ENCODE data around the gene SUN2. TPM values are rescaled to one million over a fixed set of nuclear protein-coding genes. Genes with fewer than 3 reads are reported as not detected.

SUN2 gene
- total and polyA plus RNA-seq, 2 of the 4 experiments (the other 2 are of a cell fraction), result 27.8 to 50.0 TPM

GRCh38 chr22:38784035-38784434, 28.2 kb upstream of the SUN2 start:
- no TSS peak for BruUV-seq (replicated peaks)
- intact Hi-C loops (cut with micrococcal nuclease), result no loop called here
- Histone ChIP-seq H3K18ac (ENCODE audit: low read depth, low read length) (no peak overlapping the region), H3K36me3 (ENCODE audit: control insufficient read depth, insufficient read depth, low read length) (peaks cover 17% of the 10 kb centered on the region; the same call in 1 of the 2 replicates), H3K9me3 (ENCODE audit: control insufficient read depth, insufficient read depth, low read length) (no peaks in the 10 kb centered on the region), H2BK15ac (ENCODE audit: low read depth, low read length) (no peak overlapping the region), H2BK120ac (ENCODE audit: low read depth, low read length) (no peak overlapping the region), H3K9ac (ENCODE audit: low read depth, low read length) (no peak overlapping the region), H4K20me1 (ENCODE audit: insufficient read depth, low read length) (peaks cover 10% of the 10 kb centered on the region), H2AK5ac (ENCODE audit: low read depth, low read length) (no peak overlapping the region), H3K56ac (ENCODE audit: extremely low read depth, insufficient read depth, low read length) (no peak overlapping the region), H2BK5ac (ENCODE audit: low read depth, low read length, poor library complexity, severe bottlenecking) (no peak overlapping the region), H3K23ac (ENCODE audit: low read depth, low read length) (no peak overlapping the region), H3K9me1 (ENCODE audit: insufficient read depth, low read length) (peaks cover 18% of the 10 kb centered on the region), H2AK9ac (replicated peaks; ENCODE audit: low read depth, low read length, poor library complexity) (no peak overlapping the region), H3K4me3 (ENCODE audit: insufficient read depth, low read depth, low read length) (no peak overlapping the region), H3K27ac (ENCODE audit: insufficient read depth, low read length) (no peak overlapping the region), H2BK20ac (ENCODE audit: low read depth, low read length) (no peak overlapping the region), H4K5ac (ENCODE audit: low read depth, low read length) (no peak overlapping the region), H4K8ac (ENCODE audit: low read depth in 2 of 2, low read length in 2 of 2) (no peak overlapping the region), H3K4me1 (ENCODE audit: control insufficient read depth, insufficient read depth, low read length) (peaks cover 14% of the 10 kb centered on the region), H3K79me1 (ENCODE audit: low read depth in 1 of 2, low read length in 2 of 2) (peaks cover 6 to 38% of the 10 kb centered on the region in 2 experiments; a peak in 3 of 4 replicates), H3K4me2 (ENCODE audit: low read depth, low read length) (no peak overlapping the region), H3K14ac (replicated peaks; ENCODE audit: low read depth, low read length) (no peak overlapping the region), H3K27me3 (ENCODE audit: control insufficient read depth, insufficient read depth, low read length) (no peaks in the 10 kb centered on the region), H3K4ac (ENCODE audit: low read depth, low read length) (no peak overlapping the region), H4K91ac (ENCODE audit: insufficient read depth, low read depth, low read length) (no peak overlapping the region), H2AFZ (replicated peaks; ENCODE audit: low read length, poor library complexity) (no peak overlapping the region)
- 89% methylated on average over 12 of the region's 15 CpGs; no CpG with 5 or more reads in 1 of the 2 experiments for WGBS, 2 experiments (ENCODE audit: extremely low coverage in 2 of 2, insufficient read length in 1 of 2)
- in situ Hi-C loops (cut with MboI; ENCODE audit: low sequenced_read_pairs), result no loop called here
- DNase-seq (no peak), ATAC-seq (ENCODE audit: low read depth) (no peak)
- CTCF ChIA-PET, result no interaction called here
- no peak for TF ChIP-seq USF2 (IDR thresholded peaks at IDR 0.05; ENCODE audit: low read depth, low read length)
- no peak for TF ChIP-seq CHD1 (IDR thresholded peaks at IDR 0.05; ENCODE audit: low read depth, low read length)
- TF ChIP-seq RAD21 (IDR thresholded peaks at IDR 0.05; ENCODE audit: low read length), result no peak
- no peak for TF ChIP-seq RCOR1 (IDR thresholded peaks at IDR 0.05; ENCODE audit: insufficient replicate concordance, low read length)
- TF ChIP-seq POLR2A (IDR thresholded peaks at IDR 0.05; ENCODE audit: low read depth, low read length), result no peak
- TF ChIP-seq CEBPB (IDR thresholded peaks at IDR 0.05; ENCODE audit: low read depth, low read length), result no peak
- TF ChIP-seq MXI1 (IDR thresholded peaks at IDR 0.05; ENCODE audit: borderline replicate concordance, low read depth, low read length), result no peak
- no peak for TF ChIP-seq FOS (IDR thresholded peaks at IDR 0.05; ENCODE audit: low read depth, low read length)
- no peak for TF ChIP-seq CTCF (conservative IDR thresholded peaks at IDR 0.05; ENCODE audit: low read depth, low read length)
- TF ChIP-seq ELK1 (IDR thresholded peaks at IDR 0.05; ENCODE audit: borderline replicate concordance, low read depth, low read length), result no peak
- no peak for TF ChIP-seq MAFK (IDR thresholded peaks at IDR 0.05; ENCODE audit: low read depth, low read length)
- no peak for TF ChIP-seq RFX5 (IDR thresholded peaks at IDR 0.05; ENCODE audit: low read depth, low read length)
- TF ChIP-seq NFE2L2 (IDR thresholded peaks at IDR 0.05; ENCODE audit: low read depth, low read length), result no peak
- no peak for TF ChIP-seq BHLHE40 (IDR thresholded peaks at IDR 0.05; ENCODE audit: low read depth, low read length)
- no peak for TF ChIP-seq SMC3 (IDR thresholded peaks at IDR 0.05; ENCODE audit: low read depth, low read length)
- POLR2A ChIA-PET (ENCODE audit: unreplicated experiment), result no interaction called here
- dilution Hi-C loops (cut with HindIII; ENCODE audit: low sequenced_read_pairs, unreplicated experiment), result no loop called here
